8988T (cell line): ENCODE results near the gene F10.
"Not testable (repeated sequence)": the region's sequence is repeated elsewhere in the genome, so short reads cannot be mapped to it uniquely, and the experiment has no call there.

Experiments used
- DNase-seq: peaks from one replicate; pipeline ENCODE4 v3.0.0; 2011

F10 gene

GRCh38 chr13:113086991-113087922 lies 35.3 kb upstream of the F10 start:
- no peak for DNase-seq

- no peak for DNase-seq
Observed at GRCh38 chr13:113087923-113088690, 34.5 kb upstream of the F10 start.

- no peak for DNase-seq
Observed at GRCh38 chr13:113088691-113089020, 33.9 kb upstream of the F10 start.

- DNase-seq, result no peak
Observed at GRCh38 chr13:113089693-113090414, 32.7 kb upstream of the F10 start.

- no peak for DNase-seq
Observed at GRCh38 chr13:113090415-113090770, 32.2 kb upstream of the F10 start.

- DNase-seq, result no peak
Observed at GRCh38 chr13:113090806-113091205, 31.8 kb upstream of the F10 start.

- no peak for DNase-seq
Observed at GRCh38 chr13:113091211-113091771, 31.3 kb upstream of the F10 start.

GRCh38 chr13:113091891-113092775 lies 30.5 kb upstream of the F10 start:
- DNase-seq, result no peak

GRCh38 chr13:113092776-113093579 lies 29.6 kb upstream of the F10 start:
- no peak for DNase-seq

- DNase-seq, result no peak
Observed at GRCh38 chr13:113093580-113094409, 28.8 kb upstream of the F10 start.

GRCh38 chr13:113094410-113094800 lies 28.2 kb upstream of the F10 start:
- DNase-seq, result no peak

- DNase-seq, result no peak
Observed at GRCh38 chr13:113095146-113096051, 27.2 kb upstream of the F10 start.

- no peak for DNase-seq
Observed at GRCh38 chr13:113096052-113096744, 26.4 kb upstream of the F10 start.

- no peak for DNase-seq
Observed at GRCh38 chr13:113096745-113097305, 25.8 kb upstream of the F10 start.

- no peak for DNase-seq
Observed at GRCh38 chr13:113097651-113098050, 24.9 kb upstream of the F10 start.

GRCh38 chr13:113098162-113098732 lies 24.4 kb upstream of the F10 start:
- no peak for DNase-seq

GRCh38 chr13:113099142-113099541 lies 23.5 kb upstream of the F10 start:
- DNase-seq, result no peak

GRCh38 chr13:113102302-113102701 lies 20.3 kb upstream of the F10 start:
- not testable (repeated sequence) for DNase-seq
